HCT116 (cell line): ENCODE measurements around the gene DCST2.
A peak's percentile ranks its signal among the peaks of the same experiment; 100 is the strongest.

Source experiments
- CEBPB ChIP-seq: IDR thresholded peaks from 2 replicates; pipeline ENCODE4 v1.6.1; 2012; ENCODE audit warnings: low read depth
- EZH2 ChIP-seq: fragments of 200-600 bp; sonication (generic); IDR thresholded peaks from 2 replicates; pipeline ENCODE4 v1.6.1; 2017; ENCODE audit warnings: antibody characterized with exemption, mixed run types
- EZH2phosphoT487 ChIP-seq: fragments of 200-600 bp; IDR thresholded peaks from 2 replicates; pipeline ENCODE4 v1.6.1; 2018; ENCODE audit warnings: antibody characterized with exemption, borderline replicate concordance
- POLR2A ChIP-seq: IDR thresholded peaks from 2 replicates; pipeline ENCODE4 v1.7.0; 2011; ENCODE audit warnings: borderline replicate concordance; ENCODE audit not compliant: insufficient read depth, insufficient read length; ENCODE audit errors: extremely low read depth
- RAD21 ChIP-seq: IDR thresholded peaks from 2 replicates; pipeline ENCODE4 v1.6.1; 2012; ENCODE audit warnings: low read depth, mild to moderate bottlenecking
- REST ChIP-seq: IDR thresholded peaks from 2 replicates; pipeline ENCODE4 v1.6.1; 2012; ENCODE audit warnings: low read depth
- SP1 ChIP-seq: IDR thresholded peaks from 2 replicates; pipeline ENCODE4 v1.6.1; 2012; ENCODE audit warnings: low read depth
- TCF7L2 ChIP-seq: IDR thresholded peaks from 2 replicates; pipeline ENCODE4 v1.7.0; 2011; ENCODE audit warnings: borderline replicate concordance, inconsistent platforms; ENCODE audit not compliant: insufficient read depth, insufficient read length; ENCODE audit errors: extremely low read depth
- TF ChIP-seq, protein P1 (sequence below), 3 experiments: fragments of 200-600 bp in 1 of 3; sonication (generic) in 1 of 3; IDR thresholded peaks in 2 of 3; conservative IDR thresholded peaks in 1 of 3; 2 replicates each; pipeline ENCODE4 v1.5.1; 2012 to 2017; ENCODE audit warnings: low read depth in 2 of 3, low read length in 2 of 3, antibody characterized with exemption in 1 of 3, borderline replicate concordance in 1 of 3, control low read depth in 1 of 3, mild to moderate bottlenecking in 1 of 3, mixed read lengths in 1 of 3, mixed run types in 1 of 3, moderate library complexity in 1 of 3; ENCODE audit not compliant: insufficient read depth in 1 of 3
- TF ChIP-seq, protein P2 (sequence below): IDR thresholded peaks from 2 replicates; pipeline ENCODE4 v1.6.1; 2012

DNA sequence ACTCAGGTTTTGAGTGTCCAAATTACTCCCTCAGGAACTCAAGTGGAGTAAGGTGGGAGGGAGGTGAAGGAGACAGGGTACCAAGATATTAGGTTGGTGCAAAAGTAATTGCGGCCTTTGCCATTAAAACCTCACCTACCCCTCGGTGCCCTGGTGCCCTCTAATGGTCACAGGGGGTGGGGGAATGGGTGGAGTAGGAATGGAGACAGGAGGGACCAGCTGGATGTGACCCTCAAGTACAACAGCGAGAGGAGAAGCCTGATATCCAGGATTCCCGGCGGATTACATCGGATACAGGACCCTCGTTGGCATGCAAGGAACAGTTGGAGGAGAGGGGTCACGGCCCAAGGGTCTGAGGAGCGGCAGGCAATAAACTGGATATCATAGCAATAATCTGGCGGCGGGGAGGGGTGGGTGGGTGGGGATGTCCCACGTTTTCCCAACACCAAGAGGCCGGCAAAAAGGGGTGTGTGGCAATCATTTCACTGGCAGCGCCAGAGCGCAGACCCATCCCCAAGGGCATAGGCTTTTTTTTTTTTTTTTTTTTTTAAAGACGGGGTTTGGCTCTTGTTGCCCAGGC, 35.3 kb downstream of the DCST2 start:
- TF ChIP-seq POLR2A (no peak), EZH2phosphoT487 (no peak), REST (no peak), TCF7L2 (no peak), SP1 (no peak), EZH2 (no peak), RAD21 (no peak), CEBPB (no peak)
- TF ChIP-seq, protein P1, sequence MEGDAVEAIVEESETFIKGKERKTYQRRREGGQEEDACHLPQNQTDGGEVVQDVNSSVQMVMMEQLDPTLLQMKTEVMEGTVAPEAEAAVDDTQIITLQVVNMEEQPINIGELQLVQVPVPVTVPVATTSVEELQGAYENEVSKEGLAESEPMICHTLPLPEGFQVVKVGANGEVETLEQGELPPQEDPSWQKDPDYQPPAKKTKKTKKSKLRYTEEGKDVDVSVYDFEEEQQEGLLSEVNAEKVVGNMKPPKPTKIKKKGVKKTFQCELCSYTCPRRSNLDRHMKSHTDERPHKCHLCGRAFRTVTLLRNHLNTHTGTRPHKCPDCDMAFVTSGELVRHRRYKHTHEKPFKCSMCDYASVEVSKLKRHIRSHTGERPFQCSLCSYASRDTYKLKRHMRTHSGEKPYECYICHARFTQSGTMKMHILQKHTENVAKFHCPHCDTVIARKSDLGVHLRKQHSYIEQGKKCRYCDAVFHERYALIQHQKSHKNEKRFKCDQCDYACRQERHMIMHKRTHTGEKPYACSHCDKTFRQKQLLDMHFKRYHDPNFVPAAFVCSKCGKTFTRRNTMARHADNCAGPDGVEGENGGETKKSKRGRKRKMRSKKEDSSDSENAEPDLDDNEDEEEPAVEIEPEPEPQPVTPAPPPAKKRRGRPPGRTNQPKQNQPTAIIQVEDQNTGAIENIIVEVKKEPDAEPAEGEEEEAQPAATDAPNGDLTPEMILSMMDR (IDR thresholded peaks at IDR 0.05 in 2 of 3, conservative IDR thresholded peaks at IDR 0.05 in 1 of 3; ENCODE audit: borderline replicate concordance in 1 of 3, insufficient read depth in 1 of 3, low read depth in 2 of 3, low read length in 2 of 3): peak in 2 of 3 experiments; percentile 22 to 29; a peak in 1 of 6 replicates
- TF ChIP-seq, protein P2, sequence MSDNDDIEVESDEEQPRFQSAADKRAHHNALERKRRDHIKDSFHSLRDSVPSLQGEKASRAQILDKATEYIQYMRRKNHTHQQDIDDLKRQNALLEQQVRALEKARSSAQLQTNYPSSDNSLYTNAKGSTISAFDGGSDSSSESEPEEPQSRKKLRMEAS: no peak
